GM19240 (cell line): Measurements from ENCODE around the gene TULP4.
"Not testable (repeated sequence)": the region's sequence is repeated elsewhere in the genome, so short reads cannot be mapped to it uniquely, and the experiment has no call there.

Experiments used
- DNase-seq: peaks from one replicate; pipeline ENCODE4 v3.0.0; 2011; ENCODE audit warnings: low spot score; ENCODE audit not compliant: insufficient read length

The TULP4 gene

GRCh38 chr6:158464483-158464882 lies 152.2 kb downstream of the TULP4 start:
- DNase-seq = no peak

GRCh38 chr6:158465257-158465656 lies 153.0 kb downstream of the TULP4 start:
- DNase-seq = no peak

- DNase-seq = no peak
Measured at GRCh38 chr6:158465747-158466146, 153.5 kb downstream of the TULP4 start.

GRCh38 chr6:158467923-158468322 lies 155.7 kb downstream of the TULP4 start:
- no peak for DNase-seq

- DNase-seq = no peak
Measured at GRCh38 chr6:158468666-158469065, 156.4 kb downstream of the TULP4 start.

- not testable (repeated sequence) for DNase-seq
Measured at GRCh38 chr6:158470023-158470422, 157.8 kb downstream of the TULP4 start.

- no peak for DNase-seq
Measured at GRCh38 chr6:158471339-158471738, 159.1 kb downstream of the TULP4 start.

- DNase-seq = no peak
Measured at GRCh38 chr6:158472447-158472846, 160.2 kb downstream of the TULP4 start.

GRCh38 chr6:158474961-158475343 lies 162.7 kb downstream of the TULP4 start:
- no peak for DNase-seq

- DNase-seq = peak; percentile 81
Measured at GRCh38 chr6:158475344-158476302, 163.4 kb downstream of the TULP4 start.

GRCh38 chr6:158476389-158476788 lies 164.1 kb downstream of the TULP4 start:
- DNase-seq = no peak

GRCh38 chr6:158477722-158478121 lies 165.5 kb downstream of the TULP4 start:
- not testable (repeated sequence) for DNase-seq

GRCh38 chr6:158480989-158481388 lies 168.7 kb downstream of the TULP4 start:
- no peak for DNase-seq

- no peak for DNase-seq
Measured at GRCh38 chr6:158481690-158482473, 169.6 kb downstream of the TULP4 start.

- DNase-seq = no peak
Measured at GRCh38 chr6:158485431-158485830, 173.2 kb downstream of the TULP4 start.

GRCh38 chr6:158487495-158487894 lies 175.2 kb downstream of the TULP4 start:
- DNase-seq = no peak

- no peak for DNase-seq
Measured at GRCh38 chr6:158488065-158488464, 175.8 kb downstream of the TULP4 start.

- no peak for DNase-seq
Measured at GRCh38 chr6:158489441-158489840, 177.2 kb downstream of the TULP4 start.

GRCh38 chr6:158492881-158493280 lies 180.6 kb downstream of the TULP4 start:
- DNase-seq = no peak

- no peak for DNase-seq
Measured at GRCh38 chr6:158496700-158497099, 184.4 kb downstream of the TULP4 start.

GRCh38 chr6:158497620-158498019 lies 185.4 kb downstream of the TULP4 start:
- DNase-seq = no peak

- DNase-seq = no peak
Measured at GRCh38 chr6:158498362-158498761, 186.1 kb downstream of the TULP4 start.
